ENCODE measurements around the gene C16orf89. TPM values are rescaled to one million over a fixed set of nuclear protein-coding genes. Genes with fewer than 3 reads are reported as not detected.
A peak's percentile ranks its signal among the peaks of the same experiment; 100 is the strongest.

Gene C16orf89
- total RNA-seq, 2 donors from 2014 or later, result 1.6 to 3.6 TPM

- no peak overlapping the region for H3K27ac ChIP-seq
- no peaks in the 10 kb centered on the region for H3K27me3 ChIP-seq
- peaks cover 13% of the 10 kb centered on the region for H3K4me1 ChIP-seq
- no peak overlapping the region for H3K4me3 ChIP-seq
- no peak for DNase-seq
- no peak overlapping the region for H3K9ac ChIP-seq (ENCODE audit: low read depth in 2 of 2, low read length in 2 of 2)
- H3K9me3 ChIP-seq, result no peaks in the 10 kb centered on the region
- no peaks in the 10 kb centered on the region for H3K36me3 ChIP-seq
- no peak for TF ChIP-seq CTCF (IDR thresholded peaks at IDR 0.05)
- intact Hi-C loops (cut with DNase I), result no loop called here
These were observed 3.3 kb upstream of the C16orf89 start for GRCh38 chr16:5069048-5069447.

DNA sequence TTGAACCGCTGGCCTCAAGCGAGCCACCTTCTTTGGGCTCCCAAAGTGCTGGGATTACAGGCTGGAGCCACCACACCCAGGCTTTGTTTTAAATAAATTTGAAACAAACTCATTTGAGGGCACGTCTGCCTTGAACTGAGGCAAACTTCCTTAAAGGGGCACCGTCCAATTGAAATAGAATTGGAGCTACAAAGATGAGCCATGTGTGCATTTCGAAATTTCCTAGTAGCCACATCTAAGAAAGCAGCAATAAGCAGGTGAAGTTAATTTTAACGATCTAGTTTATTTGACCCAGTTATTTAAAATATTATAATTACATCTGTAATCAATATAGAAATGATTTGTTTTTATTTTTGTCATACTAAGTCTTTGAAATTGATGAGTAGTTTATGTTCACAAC, 755 bp upstream of the C16orf89 start:
- H3K27me3 ChIP-seq, result no peaks in the 10 kb centered on the region
- no peak for DNase-seq
- intact Hi-C loops (cut with DNase I), result no loop called here
- H3K27ac ChIP-seq, result no peak overlapping the region
- no peaks in the 10 kb centered on the region for H3K9me3 ChIP-seq
- TF ChIP-seq CTCF (IDR thresholded peaks at IDR 0.05), result no peak
- H3K4me1 ChIP-seq, result peaks cover 8% of the 10 kb centered on the region
- H3K4me3 ChIP-seq, result no peak overlapping the region
- H3K9ac ChIP-seq (ENCODE audit: low read depth in 2 of 2, low read length in 2 of 2), result no peak overlapping the region
- H3K36me3 ChIP-seq, result no peaks in the 10 kb centered on the region

GRCh38 chr16:5065326-5065725, 430 bp downstream of the C16orf89 start:
- intact Hi-C loops (cut with DNase I), result no loop called here
- no peak for TF ChIP-seq CTCF (IDR thresholded peaks at IDR 0.05)
- Histone ChIP-seq H3K36me3 (no peaks in the 10 kb centered on the region), H3K4me3 (no peak overlapping the region), H3K4me1 (peaks cover 8% of the 10 kb centered on the region), H3K9me3 (no peaks in the 10 kb centered on the region), H3K27ac (no peak overlapping the region), H3K9ac (ENCODE audit: low read depth in 2 of 2, low read length in 2 of 2) (peak overlapping the region in 1 of 2 donors; percentile 2), H3K27me3 (no peaks in the 10 kb centered on the region)
- DNase-seq, result no peak

DNA sequence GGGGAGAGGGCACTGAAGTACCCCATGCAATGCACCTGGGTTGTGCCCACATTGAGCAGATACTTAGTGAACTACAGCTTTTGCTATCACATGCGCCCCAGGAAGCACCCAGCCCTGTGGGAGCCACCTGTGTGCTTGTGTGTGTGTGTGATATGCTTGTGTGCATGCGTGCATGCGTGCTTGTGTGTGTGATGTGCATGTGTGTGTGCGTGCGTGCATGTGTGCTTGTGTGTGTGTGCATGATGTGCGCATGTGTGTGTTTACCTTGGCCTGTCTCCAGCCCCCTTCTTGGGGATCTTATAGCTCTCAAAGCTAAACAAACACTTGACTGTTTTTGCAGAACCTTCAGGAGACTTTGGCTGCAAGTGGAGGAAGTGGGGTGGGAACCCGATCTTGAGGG, 841 bp downstream of the C16orf89 start:
- no peaks in the 10 kb centered on the region for H3K27me3 ChIP-seq
- no peaks in the 10 kb centered on the region for H3K9me3 ChIP-seq
- H3K36me3 ChIP-seq, result no peaks in the 10 kb centered on the region
- TF ChIP-seq CTCF (IDR thresholded peaks at IDR 0.05), result no peak
- peak; percentile 76 for DNase-seq
- peak overlapping the region in 1 of 2 donors; percentile 2 for H3K9ac ChIP-seq (ENCODE audit: low read depth in 2 of 2, low read length in 2 of 2)
- intact Hi-C loops (cut with DNase I), result no loop called here
- no peak overlapping the region for H3K27ac ChIP-seq
- H3K4me3 ChIP-seq, result no peak overlapping the region
- H3K4me1 ChIP-seq, result peaks cover 8% of the 10 kb centered on the region

DNA sequence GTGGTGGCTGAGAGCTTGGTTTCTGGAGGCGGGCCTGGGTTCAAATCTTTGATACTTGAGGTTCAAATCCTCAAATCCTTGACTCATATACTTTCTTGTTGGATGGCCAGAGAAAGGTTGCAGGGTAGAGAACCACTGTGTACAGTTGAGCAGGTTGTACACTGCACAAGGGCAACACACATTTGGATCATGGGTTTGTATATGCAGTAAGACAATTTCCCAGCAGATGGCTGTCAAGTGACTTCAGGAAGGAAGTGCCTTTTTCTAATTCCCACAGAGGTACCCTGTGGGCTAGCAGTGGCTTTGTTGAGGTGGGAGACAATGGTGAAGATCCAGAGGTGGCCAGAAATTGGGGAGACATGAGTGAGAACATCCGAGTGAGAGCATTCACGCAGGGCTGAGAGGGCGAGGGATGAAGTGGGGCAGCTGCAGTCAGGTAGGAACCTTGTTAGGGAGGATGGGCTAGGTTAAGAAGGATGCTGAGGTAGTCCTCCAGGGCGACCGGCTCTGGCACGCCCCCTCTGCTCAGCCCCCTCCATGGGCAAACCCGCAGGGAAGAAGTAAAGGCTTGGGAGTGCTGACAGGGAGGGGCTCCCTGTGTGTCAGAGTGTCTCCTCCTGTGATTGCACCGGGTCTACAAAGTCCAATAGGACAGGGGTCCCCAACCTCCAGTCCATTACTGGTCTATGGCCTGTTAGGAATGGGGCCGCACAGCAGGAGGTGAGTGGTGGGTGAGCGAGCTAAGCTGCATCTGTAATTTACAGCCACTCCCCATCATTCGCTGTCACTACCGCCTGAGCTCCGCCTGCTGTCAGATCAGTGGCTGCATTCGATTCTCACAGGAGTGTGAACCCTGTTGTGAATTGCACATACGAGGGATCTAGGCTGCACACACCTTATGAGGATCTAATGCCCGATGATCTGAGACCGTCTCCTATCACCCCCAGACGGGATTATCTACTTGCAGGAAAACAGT, 2.7 kb downstream of the C16orf89 start:
- no peak overlapping the region for H3K27ac ChIP-seq
- no peak for TF ChIP-seq CTCF (IDR thresholded peaks at IDR 0.05)
- DNase-seq, result no peak
- no peak overlapping the region for H3K4me3 ChIP-seq
- intact Hi-C loops (cut with DNase I), result no loop called here
- no peaks in the 10 kb centered on the region for H3K9me3 ChIP-seq
- no peaks in the 10 kb centered on the region for H3K36me3 ChIP-seq
- H3K9ac ChIP-seq (ENCODE audit: low read depth in 2 of 2, low read length in 2 of 2), result no peak overlapping the region
- no peaks in the 10 kb centered on the region for H3K27me3 ChIP-seq
- peaks cover 8% of the 10 kb centered on the region for H3K4me1 ChIP-seq
